HG03521 (cell line): ENCODE measurements around the gene DYNLT2B.
"Not testable (repeated sequence)": the region's sequence is repeated elsewhere in the genome, so short reads cannot be mapped to it uniquely, and the experiment has no call there.

Experiments
- ATAC-seq: cut with Tn5 transposase; IDR thresholded peaks from one replicate; pipeline ENCODE4 v1.9.1; 2021; ENCODE audit warnings: mild to moderate bottlenecking, moderate library complexity; ENCODE audit not compliant: unreplicated experiment

The DYNLT2B gene

DNA sequence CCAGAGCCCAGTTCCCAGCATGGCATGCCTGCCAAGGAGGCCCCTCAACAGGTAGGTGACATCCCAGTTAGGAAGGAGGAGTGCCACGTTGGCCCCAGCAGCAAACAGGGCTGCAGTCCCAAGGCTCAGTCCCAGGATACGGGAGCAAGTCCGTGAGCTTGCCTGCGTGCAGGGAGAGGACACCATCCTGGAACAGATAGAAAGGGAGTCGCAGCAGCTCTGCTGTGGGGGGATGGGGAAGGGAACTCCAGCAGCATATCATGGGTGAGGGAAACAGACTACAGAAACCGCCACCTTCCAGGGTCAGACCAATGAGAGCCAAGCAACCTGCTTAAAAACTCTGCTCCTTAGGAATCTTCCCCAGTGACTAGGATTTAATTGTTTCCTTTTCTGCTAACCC, 9.4 kb upstream of the DYNLT2B start:
- ATAC-seq: no peak

DNA sequence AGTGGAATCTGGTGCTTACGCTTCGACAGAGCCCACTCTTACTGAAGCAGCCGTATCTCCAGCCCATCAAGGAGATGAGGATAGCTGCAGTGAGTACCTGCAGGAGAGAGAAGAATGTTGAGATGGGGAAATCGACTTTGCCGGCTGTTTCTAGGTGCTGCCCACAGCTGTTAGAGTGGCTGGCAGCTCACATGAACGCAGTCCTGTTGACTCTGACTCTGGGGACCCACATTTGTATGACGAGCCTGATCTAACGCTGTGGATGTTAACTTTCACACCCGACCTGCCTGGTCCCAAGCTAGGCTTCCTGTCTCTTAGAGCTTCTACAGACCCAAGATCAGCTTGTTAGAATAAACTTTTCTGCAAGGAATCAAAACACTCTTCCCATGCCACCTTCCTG, 8.9 kb upstream of the DYNLT2B start:
- no peak for ATAC-seq

DNA sequence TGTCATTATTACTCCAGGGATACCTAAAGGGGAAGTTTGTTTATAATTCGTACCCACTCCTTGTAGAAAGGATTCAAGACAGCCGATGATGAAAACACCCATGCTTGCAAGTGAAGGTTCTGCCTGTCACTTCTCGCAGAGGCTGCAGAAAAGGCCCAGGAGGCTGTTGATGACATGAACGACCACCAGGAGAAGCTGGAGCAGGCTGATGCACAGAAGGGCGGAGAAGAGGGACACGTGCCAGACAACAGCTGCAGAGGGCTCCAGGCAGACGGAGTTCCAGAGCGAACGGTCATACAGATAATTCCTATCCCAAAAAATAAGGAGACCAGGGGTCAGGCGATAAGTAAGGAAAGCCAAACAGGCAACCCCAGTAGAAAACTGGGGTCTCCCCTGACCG, 5.7 kb upstream of the DYNLT2B start:
- no peak for ATAC-seq

DNA sequence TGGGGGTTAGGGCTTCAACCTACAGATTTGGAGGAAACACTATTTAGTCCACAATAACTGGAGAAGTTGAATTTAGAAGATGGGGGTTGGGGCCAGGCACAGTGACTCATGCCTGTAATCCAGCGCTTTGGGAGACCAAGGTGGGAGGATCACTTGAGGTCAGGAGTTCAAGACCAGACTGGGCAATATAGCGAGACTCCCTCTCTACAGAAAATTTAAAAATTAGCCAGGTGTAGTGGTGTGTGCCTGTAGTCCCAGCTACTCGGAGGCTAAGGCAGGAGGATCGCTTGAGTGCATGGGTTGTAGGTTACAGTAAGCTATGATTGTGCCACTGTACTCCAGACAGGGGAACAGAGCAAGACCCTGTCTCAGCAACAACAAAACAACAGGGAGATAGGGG, 5.0 kb upstream of the DYNLT2B start:
- no peak for ATAC-seq

DNA sequence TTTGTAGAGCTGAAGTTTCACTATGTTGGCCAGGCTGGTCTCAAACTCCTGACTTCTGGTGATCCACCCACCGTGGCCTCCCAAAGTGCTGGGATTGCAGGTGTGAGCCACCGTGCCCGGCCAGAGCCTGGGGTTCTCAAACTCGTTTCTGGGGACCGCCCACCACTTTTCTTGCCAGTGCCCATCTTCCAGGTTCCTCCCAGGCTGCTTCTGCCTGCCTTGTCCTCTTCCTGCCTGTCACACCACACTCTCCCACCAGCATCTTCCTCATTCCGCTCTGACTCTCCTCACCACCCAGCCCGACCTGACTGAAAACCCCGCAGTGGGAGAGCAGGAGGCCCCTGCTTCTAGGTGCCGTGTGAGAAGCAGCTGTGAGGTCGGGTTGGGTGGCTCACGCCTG, 3.1 kb upstream of the DYNLT2B start:
- ATAC-seq: no peak

DNA sequence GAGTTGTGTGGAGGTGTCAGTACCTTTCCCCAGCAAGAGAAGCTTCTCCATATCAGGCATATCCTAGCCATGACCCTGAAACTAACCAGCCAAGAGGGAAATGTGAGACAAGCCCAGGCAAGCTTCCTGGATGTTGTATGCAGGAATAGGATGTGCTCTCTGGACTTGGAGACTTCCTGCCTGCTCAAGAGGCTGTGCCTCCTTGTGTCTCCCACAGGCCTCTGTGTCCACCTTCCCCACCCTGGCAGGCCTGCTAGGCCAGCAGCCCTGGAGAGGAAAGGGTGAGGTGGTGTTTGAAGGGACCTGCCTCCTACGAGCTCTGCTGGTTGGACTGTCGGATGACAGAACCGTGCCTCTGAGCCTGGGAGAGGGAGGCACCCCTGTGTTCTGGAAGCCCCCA, 2.1 kb upstream of the DYNLT2B start:
- no peak for ATAC-seq

DNA sequence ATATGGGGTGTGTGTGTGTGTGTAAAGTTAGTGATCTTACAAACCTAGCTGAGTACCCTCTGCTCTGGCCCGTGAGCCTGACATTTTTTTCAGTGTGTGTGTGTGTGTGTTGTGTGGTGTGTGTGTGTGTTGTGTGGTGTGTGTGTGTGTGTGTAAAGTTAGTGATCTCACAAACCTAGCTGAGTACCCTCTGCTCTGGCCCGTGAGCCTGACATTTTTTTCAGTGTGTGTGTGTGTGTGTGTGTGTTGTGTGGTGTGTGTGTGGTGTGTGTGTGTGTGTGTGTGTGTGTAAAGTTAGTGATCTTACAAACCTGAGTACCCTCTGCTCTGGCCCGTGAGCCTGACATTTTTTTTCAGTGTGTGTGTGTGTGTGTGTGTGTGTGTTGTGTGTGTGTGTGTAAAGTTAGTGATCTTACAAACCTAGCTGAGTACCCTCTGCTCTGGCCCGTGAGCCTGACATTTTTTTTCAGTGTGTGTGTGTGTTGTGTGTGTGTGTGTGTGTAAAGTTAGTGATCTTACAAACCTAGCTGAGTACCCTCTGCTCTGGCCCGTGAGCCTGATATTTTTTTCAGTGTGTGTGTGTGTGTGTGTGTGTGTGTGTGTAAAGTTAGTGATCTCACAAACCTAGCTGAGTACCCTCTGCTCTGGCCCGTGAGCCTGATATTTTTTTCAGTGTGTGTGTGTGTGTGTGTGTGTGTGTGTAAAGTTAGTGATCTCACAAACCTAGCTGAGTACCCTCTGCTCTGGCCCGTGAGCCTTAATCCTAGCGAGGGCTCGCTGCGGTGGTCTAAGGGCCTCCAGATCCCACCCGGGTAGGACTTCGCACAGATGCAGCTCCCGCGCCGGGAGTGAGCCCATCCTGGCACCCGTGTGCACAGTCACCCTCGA, 997 bp downstream of the DYNLT2B start:
- ATAC-seq: not testable (repeated sequence)

DNA sequence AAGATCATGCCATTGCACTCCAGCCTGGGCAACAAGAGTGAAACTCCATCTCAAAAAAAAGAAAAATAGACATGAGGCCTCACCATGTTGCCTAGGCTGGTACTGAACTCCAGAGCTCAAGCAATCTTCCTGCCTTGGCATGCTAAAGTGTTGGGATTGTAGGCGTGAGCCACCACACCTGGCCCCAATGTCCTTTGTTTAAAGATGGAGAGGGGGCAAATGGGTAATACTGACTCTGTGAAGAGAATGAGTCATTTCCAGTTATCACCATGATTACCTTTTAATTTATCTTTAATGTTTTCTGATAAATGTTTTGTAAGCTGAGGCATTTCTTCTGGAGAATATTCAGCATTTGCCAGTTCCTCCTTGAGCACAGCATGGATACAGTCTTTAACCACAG, 2.2 kb downstream of the DYNLT2B start:
- no peak for ATAC-seq

DNA sequence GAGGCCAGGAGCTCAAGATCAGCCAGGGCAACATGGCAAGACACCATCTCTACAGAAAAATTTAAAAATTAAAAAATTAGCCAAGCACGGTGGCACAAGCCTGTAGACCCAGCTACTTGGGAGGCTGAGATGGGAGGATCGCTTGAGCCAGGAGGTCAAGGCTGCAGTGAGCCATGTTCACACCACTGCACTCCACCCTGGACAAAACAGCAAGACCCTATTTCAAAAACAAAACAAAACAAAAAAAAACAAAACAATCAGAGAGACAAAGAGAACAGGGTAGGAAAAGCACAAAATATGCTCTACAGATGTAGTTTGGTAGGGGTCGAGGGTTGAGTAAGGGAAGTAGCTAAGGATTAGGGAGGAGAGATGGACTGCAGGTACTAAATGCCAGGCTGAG, 3.4 kb downstream of the DYNLT2B start:
- ATAC-seq: no peak

DNA sequence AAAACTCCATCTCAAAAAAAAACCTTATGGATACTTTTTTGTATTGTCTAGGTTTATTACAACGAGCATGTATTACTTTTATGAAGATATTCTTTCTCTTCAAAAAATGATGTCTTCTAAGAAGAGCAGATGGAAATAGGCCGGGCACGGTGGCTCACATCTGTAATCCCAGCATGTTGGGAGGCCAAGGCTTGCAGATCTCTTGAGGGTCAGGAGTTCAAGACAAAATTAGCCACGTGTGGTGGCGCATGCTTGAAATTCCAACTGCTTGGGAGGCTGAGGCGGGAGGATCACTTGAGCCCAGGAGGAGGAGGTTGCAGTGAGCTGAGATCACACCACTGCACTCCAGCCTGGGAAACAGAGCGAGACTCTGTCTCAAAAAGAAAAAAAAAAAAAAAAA, 4.0 kb downstream of the DYNLT2B start:
- ATAC-seq: not testable (repeated sequence)

DNA sequence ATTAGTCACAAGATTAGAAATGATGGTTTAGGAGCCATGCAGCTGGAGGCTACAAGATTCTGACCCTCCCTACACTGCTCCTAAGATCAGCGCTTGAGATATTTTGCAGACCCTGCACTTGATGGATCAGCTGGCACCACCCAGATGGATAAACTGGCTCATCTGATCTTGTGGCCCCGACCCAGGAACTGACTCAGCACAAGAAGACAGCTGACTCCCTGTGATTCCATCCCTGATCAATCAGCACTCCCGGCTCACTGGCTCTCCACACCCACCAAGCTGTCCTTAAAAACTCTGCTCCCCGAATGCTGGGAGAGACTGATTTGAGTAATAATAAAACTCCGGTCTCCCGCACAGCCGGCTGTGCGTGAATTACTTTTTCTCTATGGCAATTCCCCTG, 15.1 kb downstream of the DYNLT2B start:
- ATAC-seq: not testable (repeated sequence)

DNA sequence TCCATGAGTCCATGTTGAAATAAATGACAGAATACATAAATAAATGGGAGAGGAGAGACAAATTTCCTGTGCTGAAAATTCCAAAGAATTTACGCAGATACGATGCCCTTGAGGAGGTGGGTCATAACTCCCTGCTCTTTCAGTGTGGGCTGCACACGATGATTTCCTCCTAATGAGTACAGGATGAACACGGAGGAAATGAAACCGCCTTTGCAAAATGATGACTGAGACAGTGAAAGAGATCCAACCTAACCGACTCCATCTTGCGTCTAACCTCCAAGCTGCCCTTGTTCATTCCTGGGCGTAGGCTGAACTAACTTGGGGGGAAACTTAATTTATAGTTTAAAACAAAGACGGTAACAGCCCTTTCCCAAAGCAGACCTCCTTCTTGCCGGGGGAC, 15.5 kb downstream of the DYNLT2B start:
- not testable (repeated sequence) for ATAC-seq

DNA sequence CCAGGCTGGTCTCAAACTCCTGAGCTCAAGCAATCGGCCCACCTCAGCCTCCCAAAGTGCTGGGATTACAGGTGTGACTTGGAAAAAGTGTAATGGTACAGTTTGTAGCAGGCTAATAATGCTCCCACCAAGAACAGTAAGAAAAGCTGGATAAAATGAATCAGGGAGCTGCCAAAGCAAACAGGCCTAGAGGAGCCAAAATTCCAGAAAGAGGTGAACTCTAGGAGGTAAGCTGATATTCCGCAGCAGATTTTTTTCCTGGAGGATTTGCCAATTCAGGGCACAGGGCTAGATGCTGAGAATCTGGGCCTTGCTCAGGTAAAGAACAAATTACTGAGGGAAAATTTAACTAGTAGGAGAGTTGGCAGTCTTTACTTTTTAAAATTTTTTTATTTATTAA, 19.5 kb downstream of the DYNLT2B start:
- ATAC-seq: no peak

DNA sequence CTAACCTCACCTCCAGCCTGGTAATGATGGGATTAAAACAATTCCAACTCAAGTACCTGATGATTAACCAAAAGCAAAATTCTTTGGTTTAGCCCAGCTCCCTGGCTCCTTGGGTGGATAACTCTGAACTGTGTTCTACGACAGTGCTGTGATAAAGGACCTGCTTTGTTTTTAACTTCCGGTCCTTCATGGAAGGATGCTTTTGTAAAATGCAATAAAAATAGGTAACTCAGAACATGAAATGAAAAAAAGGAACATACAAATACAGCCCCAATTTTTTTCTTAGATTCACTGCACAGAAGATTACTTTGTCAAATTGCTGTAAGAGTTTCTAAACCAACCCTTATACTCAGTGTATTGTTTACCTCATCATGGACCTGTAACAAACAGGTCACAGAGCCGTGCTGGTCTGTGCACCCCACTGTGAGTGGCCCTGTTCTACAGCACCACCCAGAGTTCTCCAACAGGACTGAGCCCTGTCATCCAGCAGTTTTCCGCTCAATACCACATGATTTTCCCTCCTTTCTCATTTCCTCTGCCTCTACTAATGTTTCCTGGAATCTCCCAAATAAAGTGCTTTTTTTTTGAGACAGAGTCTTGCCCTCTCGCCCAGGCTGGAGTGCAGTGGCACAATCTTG, 25.6 kb downstream of the DYNLT2B start:
- no peak for ATAC-seq

DNA sequence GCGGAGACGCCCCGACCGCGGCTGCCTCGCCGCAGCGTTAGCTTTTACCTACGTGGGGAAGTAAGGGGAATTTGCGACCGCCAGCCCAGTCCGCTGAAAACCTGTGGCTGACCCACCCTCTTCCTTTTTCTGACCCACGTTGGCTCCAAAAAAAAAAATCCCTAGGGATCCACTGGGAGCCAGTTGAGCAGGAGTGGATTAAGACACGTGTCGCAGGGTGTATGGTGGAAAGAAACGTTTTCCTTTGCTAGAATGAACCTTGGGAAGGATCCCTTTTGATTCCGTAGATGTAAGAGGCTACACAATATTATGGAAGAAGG, 29.9 kb downstream of the DYNLT2B start:
- no peak for ATAC-seq

DNA sequence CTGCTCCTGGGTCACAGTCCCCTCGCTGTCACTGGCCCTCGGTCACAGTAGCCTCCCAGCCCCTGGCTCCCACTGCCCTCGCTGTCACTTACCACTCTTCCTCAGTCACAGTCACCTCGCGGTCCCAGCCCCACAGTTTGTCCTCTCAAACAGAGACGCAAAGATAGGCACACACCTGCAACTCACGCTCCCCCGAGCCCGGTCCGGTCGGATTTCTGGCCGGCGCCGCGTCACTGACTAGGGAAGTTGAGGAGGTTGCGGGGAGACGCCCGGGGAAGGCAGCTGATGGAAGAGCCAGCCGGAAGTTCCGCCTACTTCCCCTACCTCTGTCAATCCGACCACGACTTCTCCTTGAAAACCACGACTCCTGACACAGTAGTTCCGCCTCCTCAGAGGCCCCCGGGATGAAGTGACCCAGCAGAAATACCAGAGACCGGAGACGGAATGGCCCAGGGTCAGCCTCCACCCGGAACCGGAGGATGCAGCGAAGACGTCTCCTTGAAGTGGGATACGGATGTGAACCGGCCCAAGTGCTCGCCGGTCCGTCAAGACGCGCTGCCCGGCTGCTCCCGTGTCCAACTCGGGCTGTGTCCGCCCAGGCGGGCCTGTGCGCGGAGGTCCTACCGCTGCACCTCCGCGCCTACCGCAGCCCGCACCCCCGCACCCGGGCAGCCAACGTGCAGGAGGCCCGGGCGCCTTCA, 30.4 kb downstream of the DYNLT2B start, which contains the start of gene PCYT1A:
TSS of gene PCYT1A (minus strand) at position 287 of the 701 bp plus-strand sequence. CDS start 17,195 bp downstream, outside the sequence.
- ATAC-seq: peak; percentile 85

DNA sequence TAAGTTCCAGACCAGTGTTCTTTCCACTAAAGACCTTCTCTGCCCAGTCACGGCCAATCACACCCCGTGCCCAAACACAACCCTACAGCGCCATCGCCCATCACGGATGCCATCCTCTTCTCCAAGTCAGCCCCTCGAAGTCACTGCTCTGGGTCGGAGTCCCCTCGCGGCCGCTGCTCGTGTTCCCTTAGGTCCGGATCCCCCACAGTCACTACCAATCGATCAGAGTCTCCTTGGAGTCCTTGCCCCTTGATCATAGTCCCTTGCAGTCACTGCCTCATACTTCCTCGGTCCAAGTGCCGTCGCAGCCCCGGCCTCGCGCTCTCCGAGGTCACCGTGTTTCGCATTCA, 31.0 kb downstream of the DYNLT2B start:
- ATAC-seq: peak; percentile 20

DNA sequence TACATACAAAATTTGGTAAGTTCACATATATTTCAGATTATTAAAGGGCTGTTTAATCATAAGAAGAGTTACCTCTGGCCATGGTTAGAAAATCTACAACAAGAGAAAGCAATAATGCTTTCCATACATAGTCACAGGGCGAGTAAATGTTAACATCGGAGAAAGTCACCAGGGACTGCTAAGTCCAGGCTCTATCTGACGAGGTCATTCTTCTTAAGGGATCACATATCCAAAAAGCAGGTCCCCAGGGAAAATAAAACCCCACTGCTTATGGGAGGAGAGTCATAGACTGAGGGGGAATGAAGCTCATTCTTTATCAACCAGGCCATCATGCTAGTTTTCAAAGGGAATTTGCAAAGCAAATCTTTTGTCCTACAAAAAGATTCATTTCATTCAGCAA, 33.6 kb downstream of the DYNLT2B start:
- no peak for ATAC-seq

DNA sequence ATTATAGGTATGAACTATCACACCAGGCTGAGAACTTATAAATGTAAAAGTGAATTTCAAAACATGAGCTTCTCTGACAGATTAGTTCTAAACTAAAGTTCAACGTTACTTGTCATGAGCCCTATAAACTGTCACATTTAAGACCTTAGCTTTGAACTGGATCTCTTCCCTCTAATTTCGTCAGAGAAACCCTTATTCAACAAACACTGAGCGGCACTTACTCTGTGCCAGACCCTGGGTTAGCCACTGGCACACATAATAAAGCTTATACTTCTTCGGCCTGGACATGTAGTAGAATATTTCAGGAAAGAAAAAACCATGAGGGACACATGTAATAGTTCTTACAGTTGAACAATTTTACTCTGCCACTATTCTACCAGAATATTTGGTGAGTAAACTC, 36.1 kb downstream of the DYNLT2B start:
- no peak for ATAC-seq

DNA sequence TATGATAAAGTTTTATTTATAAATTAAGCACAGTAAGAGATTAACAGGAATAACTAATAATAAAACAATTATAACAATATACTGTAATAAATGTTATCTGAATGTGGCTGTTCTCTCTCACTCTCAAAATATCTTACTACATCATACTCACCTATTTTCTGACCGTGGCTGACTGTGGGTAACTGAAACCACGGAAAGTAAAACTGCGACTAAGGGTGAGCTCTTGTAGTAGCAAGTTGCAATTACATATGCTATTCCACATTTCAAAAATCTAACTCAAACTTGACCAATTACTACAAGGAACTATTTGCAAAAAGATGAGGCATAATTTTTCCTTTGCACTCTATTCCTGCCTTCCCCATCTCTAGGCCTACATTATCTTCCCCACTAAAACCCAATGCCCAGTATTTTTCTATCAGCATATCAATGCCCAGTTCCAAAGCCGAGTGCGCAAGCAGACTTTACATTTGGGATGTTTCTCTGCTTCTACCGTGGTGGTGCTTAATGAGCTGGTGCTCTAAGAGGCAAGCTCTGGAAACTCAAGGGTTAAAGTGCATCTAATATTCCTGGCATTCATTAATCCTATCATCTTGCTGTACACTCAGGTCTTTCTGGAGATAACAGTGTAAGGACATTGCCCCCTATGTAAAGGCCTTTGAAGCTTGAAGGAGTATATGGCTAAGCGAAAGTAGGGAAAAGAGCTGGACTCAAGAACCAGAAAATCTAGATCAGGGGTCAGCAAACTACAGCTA, 37.2 kb downstream of the DYNLT2B start:
- peak; percentile 48 for ATAC-seq

DNA sequence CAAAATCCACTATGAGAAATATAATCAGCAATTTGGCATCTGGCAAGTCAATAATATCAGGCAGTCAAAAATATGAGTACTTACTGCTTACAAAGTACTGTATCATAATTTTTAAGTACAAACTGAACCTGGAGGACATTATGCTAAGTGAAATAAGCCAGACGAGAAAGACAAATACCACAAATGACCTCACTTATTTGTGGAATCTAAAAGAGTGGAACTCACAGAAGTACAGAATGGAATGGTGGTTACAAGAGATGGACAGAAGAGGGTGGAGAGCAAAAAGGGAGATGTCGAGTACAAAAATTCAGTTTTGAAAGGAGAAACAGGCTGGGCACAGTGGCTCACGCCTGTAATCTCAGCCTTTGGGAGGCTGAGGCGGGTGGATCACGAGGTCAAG, 42.9 kb downstream of the DYNLT2B start:
- no peak for ATAC-seq
